K562 (cell line): Measurements from ENCODE around the gene CUEDC2. TPM values are rescaled to one million over a fixed set of nuclear protein-coding genes. Genes with fewer than 3 reads are reported as not detected.

ENCODE experiments used
- CHD1 ChIP-seq: fragments of 200-600 bp; sonication (generic); IDR thresholded peaks from one replicate; pipeline ENCODE4 v1.6.1; 2012; ENCODE audit warnings: mild to moderate bottlenecking, moderate library complexity, low read length, inconsistent platforms
- CREB3 ChIP-seq: fragments of 450-650 bp; conservative IDR thresholded peaks from 2 replicates; pipeline ENCODE4 v1.6.1; 2016; ENCODE audit warnings: missing genetic modification characterization, low read depth, mild to moderate bottlenecking, missing compliant biosample characterization, moderate library complexity
- FOXK2 ChIP-seq, 2 experiments: fragments of 450-650 bp; IDR thresholded peaks in 1 of 2; conservative IDR thresholded peaks in 1 of 2; 2 replicates each; pipeline ENCODE4 v1.6.1; 2016; ENCODE audit warnings: low read depth in 2 of 2, mild to moderate bottlenecking in 1 of 2
- GTF2F1 ChIP-seq: IDR thresholded peaks from 2 replicates; pipeline ENCODE4 v1.6.1; 2011; ENCODE audit warnings: low read depth, low read length, improper control_type of control experiment
- MAZ ChIP-seq, 2 experiments: fragments of 450-650 bp in 1 of 2; sonication (generic) in 1 of 2; formaldehyde crosslinking; IDR thresholded peaks in 1 of 2; conservative IDR thresholded peaks in 1 of 2; 2 replicates each; pipeline versions ENCODE4 v1.4.0 to v1.5.0; 2020; ENCODE audit warnings: mild to moderate bottlenecking in 1 of 2, missing genetic modification reagents in 1 of 2
- MXD1 ChIP-seq: fragments of 250-450 bp; sonication (Bioruptor Pico); IDR thresholded peaks from 2 replicates; pipeline ENCODE4 v1.8.0; 2021; ENCODE audit warnings: borderline replicate concordance, mild to moderate bottlenecking, moderate library complexity; ENCODE audit not compliant: poor library complexity, severe bottlenecking
- XRCC5 ChIP-seq: fragments of 200-400 bp; formaldehyde crosslinking; IDR thresholded peaks from 2 replicates; pipeline ENCODE4 v1.6.1; 2017; ENCODE audit warnings: low read depth, mild to moderate bottlenecking, low read length
- ZBTB11 ChIP-seq, 3 experiments: fragments of 200-800 bp in 1 of 3; fragments of 250-450 bp in 1 of 3; fragments of 450-650 bp in 1 of 3; sonication (Bioruptor Pico) in 1 of 3; sonication (Bioruptor generic) in 1 of 3; formaldehyde crosslinking in 1 of 3; IDR thresholded peaks; 2 replicates each; pipeline versions ENCODE4 v1.6.1 to v1.8.0; 2016 to 2022; ENCODE audit warnings: mild to moderate bottlenecking in 2 of 3, missing genetic modification characterization in 2 of 3, missing compliant biosample characterization in 1 of 3, moderate library complexity in 1 of 3
- ZBTB33 ChIP-seq: sonication (generic); formaldehyde crosslinking; IDR thresholded peaks from 2 replicates; pipeline ENCODE4 v1.8.1; 2023; ENCODE audit warnings: mild to moderate bottlenecking, missing genetic modification reagents
- polyA plus RNA-seq, 8 experiments: library from polyadenylated mRNA; depleted of rRNA in 4 of 8; stranded (reverse) in 5 of 8; unstranded in 3 of 8; fragments of >200 nt; fragmentation: Nextera tagmentation in 2 of 8; fragmentation: Illumina TruSeq in 1 of 8; extraction: Ambion mirVana in 2 of 8; extraction: Trizol in 1 of 8; gene quantifications; 2 replicates each; pipeline versions ENCODE4 v1.2.1 to v1.2.3, GENCODE V29; 2011 to 2014; ENCODE audit warnings: inconsistent platforms in 1 of 8, missing spikeins in 1 of 8
- total RNA-seq, 7 experiments: library from RNA; depleted of rRNA in 6 of 7; stranded (reverse); fragments of >200 nt in 6 of 7; fragmentation: Illumina TruSeq in 2 of 7; extraction: Trizol in 2 of 7; gene quantifications; 2 replicates each; pipeline versions ENCODE4 v1.2.1 to v1.2.3, GENCODE V29; 2011 to 2021; ENCODE audit warnings: low replicate concordance in 1 of 7

CUEDC2 gene
- total and polyA plus RNA-seq, 9 of the 15 experiments (the other 6 are each of a cell fraction or from before 2014, with no cell fraction given): 8.5 to 48.9 (median 27.4) TPM

- TF ChIP-seq ZBTB11 (CRISPR knock-in tag; IDR thresholded peaks at IDR 0.05): no peak
- TF ChIP-seq MAZ (CRISPR knock-in tag; conservative IDR thresholded peaks at IDR 0.05 in 1 of 2, IDR thresholded peaks at IDR 0.05 in 1 of 2): no peak
- no peak for TF ChIP-seq FOXK2 (conservative IDR thresholded peaks at IDR 0.05 in 1 of 2, IDR thresholded peaks at IDR 0.05 in 1 of 2; ENCODE audit: low read depth in 2 of 2)
- TF ChIP-seq ZBTB33: 0 out of 2 replicates have a peak, but pooled peaks have one; percentile 50
- TF ChIP-seq MXD1: no peak
- no peak for TF ChIP-seq CREB3 (tag)
- no peak for TF ChIP-seq CHD1
- TF ChIP-seq XRCC5: no peak
- no peak for TF ChIP-seq GTF2F1
Measured at GRCh38 chr10:102403115-102403514, 29.3 kb downstream of the CUEDC2 start (continued).
